ENCODE results near the gene AMDHD2.

GRCh38 chr16:2507665-2508064 lies 12.5 kb upstream of the AMDHD2 start:
- no peak for TF ChIP-seq CTCF (IDR thresholded peaks at IDR 0.05)
- no peak for TF ChIP-seq POLR2A (IDR thresholded peaks at IDR 0.05)
